Measurements from ENCODE around the gene PDS5A. TPM values are rescaled to one million over a fixed set of nuclear protein-coding genes. Genes with fewer than 3 reads are reported as not detected.

PDS5A gene
- total and polyA plus RNA-seq, 2 donors (not counting 1 experiment from before 2014, with no cell fraction given) = 46.9 to 74.0 TPM

GRCh38 chr4:40000711-40001110 is 23.0 kb upstream of the PDS5A start:
- no peaks in the 10 kb centered on the region for H3K36me3 ChIP-seq (ENCODE audit: control insufficient read depth, insufficient read depth, low read length)
- H4K20me1 ChIP-seq (ENCODE audit: control insufficient read depth, extremely low read depth, insufficient read depth, low read length) = no peaks in the 10 kb centered on the region
- no peaks in the 10 kb centered on the region for H3K4me1 ChIP-seq (ENCODE audit: control insufficient read depth, extremely low read depth, insufficient read depth, low read length)
- no peak overlapping the region for H3K9ac ChIP-seq (ENCODE audit: insufficient read depth, low read length)
- no peak for DNase-seq (ENCODE audit: low read depth in 2 of 2)
- no peak overlapping the region for H3K4me3 ChIP-seq (replicated peaks in 1 of 4; ENCODE audit: control extremely low read depth in 1 of 4, insufficient read depth in 1 of 4, low read depth in 3 of 4, low read length in 4 of 4)
- no peaks in the 10 kb centered on the region for H3K27me3 ChIP-seq (ENCODE audit: control insufficient read depth, insufficient read depth, low read length)
- no peak overlapping the region for H2AFZ ChIP-seq (ENCODE audit: low read length)
- no peak overlapping the region for H3K4me2 ChIP-seq (ENCODE audit: extremely low read depth, insufficient read depth, low read length)
- no peaks in the 10 kb centered on the region for H3K79me2 ChIP-seq (ENCODE audit: control insufficient read depth, insufficient read depth, low read length)
- TF ChIP-seq CTCF (conservative IDR thresholded peaks at IDR 0.05 in 1 of 2, IDR thresholded peaks at IDR 0.05 in 1 of 2; ENCODE audit: low read depth in 1 of 2, low read length in 2 of 2) = no peak
- no peak for TF ChIP-seq EZH2 (IDR thresholded peaks at IDR 0.05; ENCODE audit: low read length, missing control alignments)
- no peak overlapping the region for H3K27ac ChIP-seq (ENCODE audit: insufficient read depth, low read length)
- H3K9me3 ChIP-seq (ENCODE audit: control insufficient read depth, insufficient read depth, low read depth, low read length) = no peaks in the 10 kb centered on the region

- no peak for TF ChIP-seq EZH2 (IDR thresholded peaks at IDR 0.05; ENCODE audit: low read length, missing control alignments)
- no peak for TF ChIP-seq CTCF (conservative IDR thresholded peaks at IDR 0.05 in 1 of 2, IDR thresholded peaks at IDR 0.05 in 1 of 2; ENCODE audit: low read depth in 1 of 2, low read length in 2 of 2)
- no peak for DNase-seq (ENCODE audit: low read depth in 2 of 2)
- Histone ChIP-seq H3K27ac (ENCODE audit: insufficient read depth, low read length) (no peak overlapping the region), H3K4me3 (replicated peaks in 1 of 4; ENCODE audit: control extremely low read depth in 1 of 4, insufficient read depth in 1 of 4, low read depth in 3 of 4, low read length in 4 of 4) (no peak overlapping the region), H3K4me1 (ENCODE audit: control insufficient read depth, extremely low read depth, insufficient read depth, low read length) (no peaks in the 10 kb centered on the region), H2AFZ (ENCODE audit: low read length) (no peak overlapping the region), H3K27me3 (ENCODE audit: control insufficient read depth, insufficient read depth, low read length) (no peaks in the 10 kb centered on the region), H3K36me3 (ENCODE audit: control insufficient read depth, insufficient read depth, low read length) (no peaks in the 10 kb centered on the region), H4K20me1 (ENCODE audit: control insufficient read depth, extremely low read depth, insufficient read depth, low read length) (no peaks in the 10 kb centered on the region), H3K9me3 (ENCODE audit: control insufficient read depth, insufficient read depth, low read depth, low read length) (no peaks in the 10 kb centered on the region), H3K4me2 (ENCODE audit: extremely low read depth, insufficient read depth, low read length) (no peak overlapping the region), H3K9ac (ENCODE audit: insufficient read depth, low read length) (no peak overlapping the region), H3K79me2 (ENCODE audit: control insufficient read depth, insufficient read depth, low read length) (no peaks in the 10 kb centered on the region)
These were observed 21.1 kb upstream of the PDS5A start for GRCh38 chr4:39998659-39999345.

- Histone ChIP-seq H3K4me1 (ENCODE audit: control insufficient read depth, extremely low read depth, insufficient read depth, low read length) (no peaks in the 10 kb centered on the region), H3K27ac (ENCODE audit: insufficient read depth, low read length) (no peak overlapping the region), H3K36me3 (ENCODE audit: control insufficient read depth, insufficient read depth, low read length) (no peaks in the 10 kb centered on the region), H3K27me3 (ENCODE audit: control insufficient read depth, insufficient read depth, low read length) (no peaks in the 10 kb centered on the region), H3K9me3 (ENCODE audit: control insufficient read depth, insufficient read depth, low read depth, low read length) (no peaks in the 10 kb centered on the region), H3K79me2 (ENCODE audit: control insufficient read depth, insufficient read depth, low read length) (no peaks in the 10 kb centered on the region), H3K9ac (ENCODE audit: insufficient read depth, low read length) (no peak overlapping the region), H2AFZ (ENCODE audit: low read length) (no peak overlapping the region), H4K20me1 (ENCODE audit: control insufficient read depth, extremely low read depth, insufficient read depth, low read length) (no peaks in the 10 kb centered on the region), H3K4me3 (replicated peaks in 1 of 4; ENCODE audit: control extremely low read depth in 1 of 4, insufficient read depth in 1 of 4, low read depth in 3 of 4, low read length in 4 of 4) (no peak overlapping the region), H3K4me2 (ENCODE audit: extremely low read depth, insufficient read depth, low read length) (no peak overlapping the region)
- TF ChIP-seq CTCF (conservative IDR thresholded peaks at IDR 0.05 in 1 of 2, IDR thresholded peaks at IDR 0.05 in 1 of 2; ENCODE audit: low read depth in 1 of 2, low read length in 2 of 2) (no peak), EZH2 (IDR thresholded peaks at IDR 0.05; ENCODE audit: low read length, missing control alignments) (no peak)
- no peak for DNase-seq (ENCODE audit: low read depth in 2 of 2)
These were observed 19.1 kb upstream of the PDS5A start for GRCh38 chr4:39996811-39997210.

All from fibroblast of lung (primary cell).